ENCODE results near the gene PLOD2.
A peak's percentile ranks its signal among the peaks of the same experiment; 100 is the strongest.

Gene PLOD2

DNA sequence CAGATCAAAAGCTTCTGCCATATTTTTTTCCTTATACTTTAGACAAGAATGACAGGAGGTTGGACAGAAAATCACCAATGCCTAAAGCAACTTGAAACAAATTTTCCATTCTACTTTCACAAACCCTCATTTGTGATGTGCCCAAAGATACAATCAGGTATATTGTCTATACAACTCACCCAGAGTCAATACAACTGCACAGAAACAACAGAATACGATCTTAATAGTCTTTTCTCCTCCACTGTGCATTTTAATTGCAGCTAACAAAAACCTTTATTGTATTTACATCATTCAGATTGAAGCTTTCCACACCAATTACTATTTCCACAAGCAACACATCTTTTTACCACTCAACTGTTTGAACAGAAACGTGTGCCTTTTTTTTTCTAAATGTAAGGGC lies 80.4 kb downstream of the PLOD2 start:
- peaks cover 7 to 23% (median 18%) of the 10 kb centered on the region in 3 donors for H3K36me3 ChIP-seq
- intact Hi-C loops (cut with DNase I; ENCODE audit: low total_unique reads) = no loop called here
- DNase-seq = no peak
- peaks cover 0 to 7% (median 0%) of the 10 kb centered on the region in 4 donors for H3K4me1 ChIP-seq
- TF ChIP-seq, protein P1, sequence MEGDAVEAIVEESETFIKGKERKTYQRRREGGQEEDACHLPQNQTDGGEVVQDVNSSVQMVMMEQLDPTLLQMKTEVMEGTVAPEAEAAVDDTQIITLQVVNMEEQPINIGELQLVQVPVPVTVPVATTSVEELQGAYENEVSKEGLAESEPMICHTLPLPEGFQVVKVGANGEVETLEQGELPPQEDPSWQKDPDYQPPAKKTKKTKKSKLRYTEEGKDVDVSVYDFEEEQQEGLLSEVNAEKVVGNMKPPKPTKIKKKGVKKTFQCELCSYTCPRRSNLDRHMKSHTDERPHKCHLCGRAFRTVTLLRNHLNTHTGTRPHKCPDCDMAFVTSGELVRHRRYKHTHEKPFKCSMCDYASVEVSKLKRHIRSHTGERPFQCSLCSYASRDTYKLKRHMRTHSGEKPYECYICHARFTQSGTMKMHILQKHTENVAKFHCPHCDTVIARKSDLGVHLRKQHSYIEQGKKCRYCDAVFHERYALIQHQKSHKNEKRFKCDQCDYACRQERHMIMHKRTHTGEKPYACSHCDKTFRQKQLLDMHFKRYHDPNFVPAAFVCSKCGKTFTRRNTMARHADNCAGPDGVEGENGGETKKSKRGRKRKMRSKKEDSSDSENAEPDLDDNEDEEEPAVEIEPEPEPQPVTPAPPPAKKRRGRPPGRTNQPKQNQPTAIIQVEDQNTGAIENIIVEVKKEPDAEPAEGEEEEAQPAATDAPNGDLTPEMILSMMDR (IDR thresholded peaks at IDR 0.05) = no peak
- no peak overlapping the region for H3K4me3 ChIP-seq
- H3K27ac ChIP-seq = no peak overlapping the region
- H3K9me3 ChIP-seq = no peaks in the 10 kb centered on the region
- no peaks in the 10 kb centered on the region for H3K27me3 ChIP-seq

DNA sequence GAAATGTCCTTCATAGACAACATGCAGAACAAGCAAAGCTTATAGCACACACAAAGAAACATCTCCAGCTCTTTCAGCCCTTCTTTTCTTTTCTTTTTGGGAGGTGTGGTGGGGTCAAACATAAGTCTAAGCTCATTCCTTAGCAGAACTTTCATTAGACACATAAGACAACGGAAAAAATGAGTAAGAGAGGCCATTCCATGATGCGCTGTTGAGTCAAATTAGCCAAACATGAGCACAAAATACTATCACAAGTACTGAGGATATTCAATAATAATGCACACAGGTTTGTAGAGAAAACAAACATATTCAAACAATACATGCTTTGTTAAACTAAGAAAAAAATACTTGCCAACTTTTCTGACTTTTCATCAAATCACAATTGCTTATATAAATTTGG lies 83.0 kb downstream of the PLOD2 start:
- intact Hi-C loops (cut with DNase I; ENCODE audit: low total_unique reads) = no loop called here
- H3K4me3 ChIP-seq = no peak overlapping the region
- H3K36me3 ChIP-seq = peaks cover 7 to 23% (median 18%) of the 10 kb centered on the region in 3 donors
- H3K9me3 ChIP-seq = no peaks in the 10 kb centered on the region
- H3K27ac ChIP-seq = no peak overlapping the region
- no peaks in the 10 kb centered on the region for H3K27me3 ChIP-seq
- no peak for DNase-seq
- TF ChIP-seq, protein P1 (IDR thresholded peaks at IDR 0.05) = no peak
- H3K4me1 ChIP-seq = peaks cover 0 to 12% (median 2%) of the 10 kb centered on the region in 4 donors

DNA sequence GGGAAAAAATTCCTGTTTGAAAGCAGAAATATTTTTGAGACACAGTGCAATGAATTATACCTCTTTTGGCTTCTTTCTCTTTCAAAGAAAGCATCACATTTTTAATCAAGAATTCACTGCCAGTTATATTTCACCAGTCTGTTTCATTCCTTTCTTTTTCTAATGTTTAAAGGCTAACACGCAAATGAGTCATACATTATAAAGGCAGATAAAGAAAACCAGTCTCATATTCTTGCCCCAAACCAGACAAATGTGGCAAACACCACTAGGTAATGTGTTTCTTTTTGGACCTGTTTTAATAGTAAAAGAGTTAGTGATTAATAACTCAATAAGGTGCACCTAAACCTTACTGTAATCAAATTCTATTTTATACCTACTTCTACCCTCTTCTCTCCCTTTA lies 83.8 kb downstream of the PLOD2 start:
- H3K4me3 ChIP-seq = no peak overlapping the region
- intact Hi-C loops (cut with DNase I; ENCODE audit: low total_unique reads) = no loop called here
- no peaks in the 10 kb centered on the region for H3K27me3 ChIP-seq
- TF ChIP-seq, protein P1 (IDR thresholded peaks at IDR 0.05) = no peak
- no peaks in the 10 kb centered on the region for H3K9me3 ChIP-seq
- peaks cover 0 to 20% (median 3%) of the 10 kb centered on the region in 4 donors for H3K4me1 ChIP-seq
- H3K36me3 ChIP-seq = peaks cover 7 to 23% (median 18%) of the 10 kb centered on the region in 3 donors
- DNase-seq = no peak
- no peak overlapping the region for H3K27ac ChIP-seq

DNA sequence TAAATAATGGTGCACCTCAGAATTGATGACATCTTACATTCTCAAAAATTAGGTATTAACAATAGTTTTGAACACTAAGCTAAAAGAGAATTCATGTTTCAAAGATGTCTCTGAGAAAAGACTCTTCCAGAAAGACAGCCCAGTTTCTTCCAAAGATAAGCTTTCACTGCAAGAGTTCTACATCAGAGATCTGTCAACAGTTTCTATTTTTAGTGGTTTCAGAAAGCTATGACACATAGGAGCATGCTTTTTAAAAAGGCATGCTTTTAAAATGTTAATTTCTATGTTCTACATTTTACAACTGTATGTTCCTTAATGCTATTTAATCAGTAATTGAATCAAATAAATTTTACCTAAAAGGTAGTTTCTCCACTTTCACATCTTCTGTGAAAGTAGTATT lies 88.2 kb downstream of the PLOD2 start:
- intact Hi-C loops (cut with DNase I; ENCODE audit: low total_unique reads) = no loop called here
- no peak for DNase-seq
- no peaks in the 10 kb centered on the region for H3K27me3 ChIP-seq
- peak overlapping the region; percentile 33 to 38 for H3K27ac ChIP-seq
- no peak overlapping the region for H3K4me3 ChIP-seq
- H3K36me3 ChIP-seq = peaks cover 10 to 23% (median 22%) of the 10 kb centered on the region in 3 donors
- H3K9me3 ChIP-seq = no peaks in the 10 kb centered on the region
- H3K4me1 ChIP-seq = peaks cover 0 to 26% (median 3%) of the 10 kb centered on the region in 4 donors
- TF ChIP-seq, protein P1 (IDR thresholded peaks at IDR 0.05) = peak in 1 of 2 experiments; percentile 11

DNA sequence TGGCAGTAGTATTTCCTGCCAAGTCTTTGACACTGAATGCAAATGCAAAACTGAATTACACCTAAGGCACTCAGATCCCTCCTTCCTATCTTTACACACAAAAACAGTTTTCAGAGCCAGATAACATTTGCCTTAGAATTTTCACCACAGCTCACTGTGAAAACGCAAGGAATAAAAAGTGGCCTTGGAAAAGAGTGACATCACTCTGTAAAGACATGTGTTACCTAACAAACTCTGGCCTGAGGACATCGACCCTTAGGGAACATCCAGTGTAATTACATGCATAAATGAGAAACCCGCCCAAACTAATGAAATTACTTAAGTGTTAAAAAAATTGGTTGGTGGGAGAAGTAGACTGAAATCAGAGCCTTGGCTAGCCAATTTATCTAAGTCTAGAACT lies 88.9 kb downstream of the PLOD2 start:
- Histone ChIP-seq H3K4me1 (peaks cover 0 to 21% (median 3%) of the 10 kb centered on the region in 4 donors), H3K27me3 (no peaks in the 10 kb centered on the region), H3K36me3 (peaks cover 10 to 23% (median 22%) of the 10 kb centered on the region in 3 donors), H3K4me3 (no peak overlapping the region), H3K9me3 (no peaks in the 10 kb centered on the region), H3K27ac (peak overlapping the region; percentile 27 to 38)
- intact Hi-C loops (cut with DNase I; ENCODE audit: low total_unique reads) = no loop called here
- TF ChIP-seq, protein P1 (IDR thresholded peaks at IDR 0.05) = no peak
- no peak for DNase-seq

DNA sequence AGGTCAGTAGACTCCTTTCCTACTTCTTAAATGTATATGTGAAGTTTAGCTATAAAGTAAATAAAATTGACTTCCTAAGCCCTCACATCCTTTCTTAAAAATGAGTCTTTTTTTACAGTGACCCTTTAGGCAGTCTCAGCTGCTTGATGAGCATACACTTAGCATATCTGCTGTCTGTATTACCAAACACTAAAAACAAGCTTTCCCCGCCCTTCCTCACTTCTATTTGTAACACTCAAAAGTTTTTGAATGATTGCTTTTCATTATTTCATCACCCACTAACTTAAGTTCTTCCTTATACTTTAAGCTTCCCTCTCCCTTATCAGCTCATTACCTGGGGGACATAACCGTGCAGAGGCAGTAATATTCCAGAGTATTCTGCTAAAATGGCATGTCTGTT lies 89.4 kb downstream of the PLOD2 start:
- H3K27ac ChIP-seq = peak overlapping the region in 1 of 2 donors; percentile 38
- H3K36me3 ChIP-seq = peaks cover 9 to 23% (median 22%) of the 10 kb centered on the region in 3 donors
- H3K4me3 ChIP-seq = no peak overlapping the region
- H3K27me3 ChIP-seq = no peaks in the 10 kb centered on the region
- TF ChIP-seq, protein P1 (IDR thresholded peaks at IDR 0.05) = no peak
- H3K4me1 ChIP-seq = peaks cover 0 to 19% (median 3%) of the 10 kb centered on the region in 4 donors
- intact Hi-C loops (cut with DNase I; ENCODE audit: low total_unique reads) = no loop called here
- no peaks in the 10 kb centered on the region for H3K9me3 ChIP-seq
- DNase-seq = no peak
